Measurements from ENCODE around the gene BARHL1.

BARHL1 gene

GRCh38 chr9:132578367-132578932, 4.0 kb upstream of the BARHL1 start:
- no peak overlapping the region for H3K4me3 ChIP-seq (replicated peaks; ENCODE audit: low read depth, low read length)
- DNase-seq (ENCODE audit: low read depth) = no peak
- no peak for TF ChIP-seq CTCF (IDR thresholded peaks at IDR 0.05; ENCODE audit: low read length, missing control alignments)

- H3K4me3 ChIP-seq (replicated peaks; ENCODE audit: low read depth, low read length) = no peak overlapping the region
- no peak for DNase-seq (ENCODE audit: low read depth)
- TF ChIP-seq CTCF (IDR thresholded peaks at IDR 0.05; ENCODE audit: low read length, missing control alignments) = no peak
Observed at GRCh38 chr9:132579427-132579798, 3.0 kb upstream of the BARHL1 start.

GRCh38 chr9:132582786-132583583, 579 bp downstream of the BARHL1 start:
- no peak for DNase-seq (ENCODE audit: low read depth)
- H3K4me3 ChIP-seq (replicated peaks; ENCODE audit: low read depth, low read length) = no peak overlapping the region
- no peak for TF ChIP-seq CTCF (IDR thresholded peaks at IDR 0.05; ENCODE audit: low read length, missing control alignments)

- no peak for TF ChIP-seq CTCF (IDR thresholded peaks at IDR 0.05; ENCODE audit: low read length, missing control alignments)
- H3K4me3 ChIP-seq (replicated peaks; ENCODE audit: low read depth, low read length) = no peak overlapping the region
- no peak for DNase-seq (ENCODE audit: low read depth)
Observed at GRCh38 chr9:132583584-132584304, 1.3 kb downstream of the BARHL1 start.

- no peak for TF ChIP-seq CTCF (IDR thresholded peaks at IDR 0.05; ENCODE audit: low read length, missing control alignments)
- H3K4me3 ChIP-seq (replicated peaks; ENCODE audit: low read depth, low read length) = no peak overlapping the region
- DNase-seq (ENCODE audit: low read depth) = peak; percentile 22
Observed at GRCh38 chr9:132584601-132585560, 2.5 kb downstream of the BARHL1 start.
